Mucosa of rectum (tissue), 2 donors: ENCODE data around the gene AP3B1.

Source experiments
- H3K27ac ChIP-seq, 2 donors: one replicate each; pipeline ENCODE4 v1.7.0; 2013; ENCODE audit warnings: inconsistent platforms in 2 of 2, low read depth in 2 of 2, low read length in 2 of 2
- H3K27me3 ChIP-seq, 2 donors: one replicate each; pipeline ENCODE4 v1.7.0; 2013; ENCODE audit warnings: low read length in 2 of 2; ENCODE audit not compliant: control insufficient read depth in 2 of 2, insufficient read depth in 2 of 2
- H3K36me3 ChIP-seq, 2 donors: one replicate each; pipeline ENCODE4 v1.7.0; 2013; ENCODE audit warnings: low read length in 2 of 2; ENCODE audit not compliant: control insufficient read depth in 2 of 2, insufficient read depth in 2 of 2
- H3K4me1 ChIP-seq, 2 donors: one replicate each; pipeline ENCODE4 v1.7.0; 2013; ENCODE audit warnings: low read length in 2 of 2, mild to moderate bottlenecking in 1 of 2; ENCODE audit not compliant: control insufficient read depth in 2 of 2, insufficient read depth in 2 of 2
- H3K4me3 ChIP-seq, 2 donors: one replicate each; pipeline ENCODE4 v1.7.0; 2013; ENCODE audit warnings: low read length in 2 of 2
- H3K9ac ChIP-seq, 2 donors: one replicate each; pipeline ENCODE4 v1.7.0; 2013; ENCODE audit warnings: low read length in 2 of 2, low read depth in 1 of 2, mild to moderate bottlenecking in 1 of 2
- H3K9me3 ChIP-seq, 2 donors: one replicate each; pipeline ENCODE4 v1.7.0; 2013; ENCODE audit warnings: low read length in 2 of 2; ENCODE audit not compliant: control insufficient read depth in 2 of 2
- donor health status: healthy.
- donor health status: Normal muscosa, but diverticular disease.

The AP3B1 gene

DNA sequence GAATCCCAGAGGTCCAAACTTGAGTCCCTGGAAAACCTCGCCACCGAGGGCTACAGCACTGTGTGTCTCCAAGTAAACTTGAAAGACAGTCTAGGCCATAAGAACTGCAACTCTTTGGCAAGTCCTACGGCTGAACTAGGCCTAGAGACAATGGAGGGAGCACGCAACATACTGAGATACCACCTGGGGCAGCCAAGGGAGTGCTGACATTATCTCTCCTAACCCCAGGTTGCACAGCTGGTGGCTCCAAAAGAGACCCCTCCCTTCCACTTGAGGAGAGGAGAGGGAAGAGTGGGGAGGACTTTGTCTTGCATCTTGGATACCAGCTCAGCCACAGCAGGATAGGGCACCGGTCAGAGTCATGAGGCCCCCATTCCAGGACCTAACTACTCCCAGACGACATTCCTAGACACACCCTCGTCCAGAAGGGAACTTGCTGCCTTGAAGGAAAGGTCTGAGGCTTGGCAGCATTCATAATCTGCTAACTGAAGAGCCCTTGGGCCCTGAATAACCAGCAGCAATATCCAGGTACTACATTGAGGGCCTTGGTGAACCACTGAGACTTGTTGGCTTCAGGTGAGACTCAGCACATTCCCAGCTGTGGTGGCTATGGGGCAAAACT is 42.7 kb downstream of the AP3B1 start:
- Histone ChIP-seq H3K27me3 (no peaks in the 10 kb centered on the region), H3K36me3 (peaks cover 0 to 5% of the 10 kb centered on the region in 2 donors), H3K9me3 (no peaks in the 10 kb centered on the region), H3K4me3 (no peak overlapping the region), H3K4me1 (no peaks in the 10 kb centered on the region), H3K27ac (no peak overlapping the region), H3K9ac (no peak overlapping the region)

DNA sequence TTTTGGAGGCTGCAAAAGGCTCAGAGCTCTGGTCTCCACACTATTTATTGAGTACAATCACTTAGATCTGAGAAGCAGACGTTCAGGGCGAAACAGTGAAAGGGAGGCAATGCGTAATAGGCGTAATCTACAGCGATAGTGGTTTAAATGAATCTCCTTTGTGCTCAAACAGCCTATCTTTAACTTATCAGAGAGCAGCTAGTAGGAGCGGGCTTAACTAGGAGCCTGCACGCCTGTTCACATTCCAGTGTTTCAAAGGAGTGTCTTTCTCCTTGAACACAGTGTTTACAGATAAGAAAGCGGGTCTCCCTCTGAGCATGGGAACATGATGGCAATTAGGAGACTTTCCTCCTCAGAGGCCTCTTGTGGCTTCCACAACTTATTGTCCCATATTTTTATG is 49.4 kb downstream of the AP3B1 start:
- no peak overlapping the region for H3K4me3 ChIP-seq
- no peak overlapping the region for H3K9ac ChIP-seq
- peaks cover 0 to 2% of the 10 kb centered on the region in 2 donors for H3K36me3 ChIP-seq
- no peaks in the 10 kb centered on the region for H3K4me1 ChIP-seq
- H3K9me3 ChIP-seq: no peaks in the 10 kb centered on the region
- no peaks in the 10 kb centered on the region for H3K27me3 ChIP-seq
- no peak overlapping the region for H3K27ac ChIP-seq

DNA sequence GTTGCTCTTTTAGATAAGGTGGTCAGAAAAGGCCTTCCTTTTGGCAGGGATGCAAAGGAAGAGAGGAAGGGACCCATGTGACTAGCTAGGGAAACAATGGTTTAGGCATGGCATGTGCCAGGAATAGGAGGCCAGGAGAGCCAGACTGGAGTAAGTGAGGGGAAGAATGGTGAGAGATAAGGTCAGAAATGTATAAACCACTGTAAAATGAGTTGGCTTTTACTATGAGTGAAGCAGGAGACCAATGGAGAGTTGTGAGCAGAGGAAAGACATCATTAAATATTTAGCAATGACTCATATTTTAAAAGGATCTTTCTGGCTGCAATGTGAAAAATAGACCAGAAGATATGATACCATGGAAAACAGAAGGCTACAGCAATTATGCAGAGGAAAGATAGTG is 50.9 kb downstream of the AP3B1 start:
- Histone ChIP-seq H3K4me1 (no peaks in the 10 kb centered on the region), H3K36me3 (peaks cover 0 to 7% of the 10 kb centered on the region in 2 donors), H3K27ac (no peak overlapping the region), H3K9me3 (no peaks in the 10 kb centered on the region), H3K27me3 (no peaks in the 10 kb centered on the region), H3K4me3 (no peak overlapping the region), H3K9ac (no peak overlapping the region)

DNA sequence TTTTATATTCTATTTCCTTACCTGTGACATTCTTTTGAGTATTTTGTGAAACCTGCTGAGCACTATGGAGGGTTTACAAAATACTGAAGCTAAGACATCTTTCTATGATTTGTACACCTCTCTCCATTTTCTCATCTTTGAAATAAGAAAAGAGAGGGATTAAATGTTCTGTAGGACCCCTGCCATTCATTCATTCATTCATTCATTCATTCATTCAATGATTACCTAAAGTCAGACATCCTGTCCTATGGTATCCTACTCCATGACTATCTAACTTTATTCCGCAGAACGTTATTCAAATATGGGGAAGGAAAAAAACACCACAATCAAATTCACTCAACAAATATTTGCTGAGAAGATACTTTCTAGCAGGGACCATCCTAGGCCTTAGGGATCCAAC is 51.4 kb downstream of the AP3B1 start:
- H3K9me3 ChIP-seq: no peaks in the 10 kb centered on the region
- H3K4me1 ChIP-seq: no peaks in the 10 kb centered on the region
- H3K9ac ChIP-seq: no peak overlapping the region
- H3K36me3 ChIP-seq: peaks cover 0 to 7% of the 10 kb centered on the region in 2 donors
- no peak overlapping the region for H3K4me3 ChIP-seq
- H3K27ac ChIP-seq: no peak overlapping the region
- H3K27me3 ChIP-seq: no peaks in the 10 kb centered on the region

DNA sequence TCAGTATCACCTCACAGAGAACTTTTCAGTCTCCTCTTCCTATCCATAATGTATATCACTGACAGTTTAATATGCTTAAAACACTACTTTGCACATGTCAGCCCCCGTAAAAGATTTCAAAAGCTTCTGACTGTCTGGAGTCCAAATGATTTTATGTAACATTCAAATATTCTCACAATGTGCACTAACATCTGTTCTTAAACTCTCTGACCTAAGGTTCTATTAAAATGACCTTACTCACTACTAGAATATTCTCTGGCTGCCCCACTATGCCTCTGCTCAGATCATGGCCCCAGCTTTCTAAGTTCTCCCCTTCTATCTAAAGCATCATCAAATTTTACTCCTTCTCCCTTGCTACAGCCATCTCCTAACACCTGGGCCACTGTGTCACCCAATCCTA is 52.5 kb downstream of the AP3B1 start:
- H3K9me3 ChIP-seq: no peaks in the 10 kb centered on the region
- no peak overlapping the region for H3K9ac ChIP-seq
- H3K27me3 ChIP-seq: no peaks in the 10 kb centered on the region
- no peak overlapping the region for H3K4me3 ChIP-seq
- no peaks in the 10 kb centered on the region for H3K4me1 ChIP-seq
- H3K27ac ChIP-seq: no peak overlapping the region
- H3K36me3 ChIP-seq: peaks cover 4 to 7% of the 10 kb centered on the region in 2 donors

DNA sequence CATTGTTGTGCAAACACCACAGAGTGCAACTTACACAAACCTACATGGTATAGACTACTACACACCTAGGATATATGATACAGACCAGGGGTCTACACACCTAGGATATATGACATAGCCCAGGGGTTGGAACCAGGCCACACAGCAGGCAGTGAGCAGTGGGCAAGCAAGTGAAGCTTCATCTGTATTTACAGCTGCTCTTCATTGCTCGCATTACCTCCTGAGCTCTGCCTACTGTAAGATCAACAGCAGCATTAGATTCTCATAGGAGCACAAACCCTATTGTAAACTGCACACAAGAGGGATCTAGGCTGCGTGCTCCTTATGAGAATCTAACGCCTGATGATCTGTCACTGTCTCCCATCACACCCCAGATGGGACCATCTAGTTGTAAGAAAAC is 56.6 kb downstream of the AP3B1 start:
- Histone ChIP-seq H3K4me3 (no peak overlapping the region), H3K27ac (no peak overlapping the region), H3K4me1 (no peaks in the 10 kb centered on the region), H3K27me3 (no peaks in the 10 kb centered on the region), H3K9me3 (no peaks in the 10 kb centered on the region), H3K9ac (no peak overlapping the region), H3K36me3 (peaks cover 4 to 7% of the 10 kb centered on the region in 2 donors)

DNA sequence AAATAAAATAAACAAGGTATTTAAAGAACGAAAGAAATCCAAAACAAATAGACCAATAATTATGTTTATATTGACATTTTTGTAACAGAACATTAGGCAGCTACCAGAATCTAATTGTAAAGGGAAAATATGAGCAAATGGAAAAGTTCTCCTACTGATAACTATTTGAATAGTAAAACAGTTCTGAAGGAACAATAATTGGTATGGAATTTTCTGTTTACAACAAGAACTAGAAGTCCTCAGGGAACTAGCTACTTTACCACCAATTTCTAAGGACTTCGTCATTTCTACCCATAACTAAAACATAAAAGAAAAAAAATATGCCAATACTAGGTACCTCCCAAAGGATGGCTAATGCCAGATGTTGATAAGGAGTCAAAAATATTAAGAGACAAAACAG is 58.5 kb downstream of the AP3B1 start:
- no peak overlapping the region for H3K27ac ChIP-seq
- no peak overlapping the region for H3K9ac ChIP-seq
- peaks cover 4 to 7% of the 10 kb centered on the region in 2 donors for H3K36me3 ChIP-seq
- H3K9me3 ChIP-seq: no peaks in the 10 kb centered on the region
- no peaks in the 10 kb centered on the region for H3K4me1 ChIP-seq
- no peaks in the 10 kb centered on the region for H3K27me3 ChIP-seq
- no peak overlapping the region for H3K4me3 ChIP-seq

DNA sequence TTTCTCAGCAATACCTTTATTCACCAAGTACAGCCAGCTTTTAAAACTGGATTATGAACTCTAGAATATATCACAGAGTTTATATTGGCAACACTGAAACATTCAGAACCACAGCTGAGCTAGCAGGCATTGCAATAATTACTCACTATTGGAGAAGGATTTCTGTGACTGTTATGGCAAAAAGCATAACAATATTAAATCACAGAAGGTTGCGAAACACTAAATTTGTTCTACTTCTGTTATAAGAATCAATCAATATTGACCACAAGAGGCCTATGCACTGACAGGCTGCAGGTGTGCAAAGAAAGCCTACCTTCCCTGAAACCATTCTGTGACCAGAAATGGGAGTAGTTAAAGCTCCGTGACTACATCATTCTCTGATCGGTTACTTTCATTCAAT is 59.2 kb downstream of the AP3B1 start:
- Histone ChIP-seq H3K9me3 (no peaks in the 10 kb centered on the region), H3K27me3 (no peaks in the 10 kb centered on the region), H3K4me1 (no peaks in the 10 kb centered on the region), H3K4me3 (no peak overlapping the region), H3K36me3 (peaks cover 4 to 7% of the 10 kb centered on the region in 2 donors), H3K9ac (no peak overlapping the region), H3K27ac (no peak overlapping the region)

DNA sequence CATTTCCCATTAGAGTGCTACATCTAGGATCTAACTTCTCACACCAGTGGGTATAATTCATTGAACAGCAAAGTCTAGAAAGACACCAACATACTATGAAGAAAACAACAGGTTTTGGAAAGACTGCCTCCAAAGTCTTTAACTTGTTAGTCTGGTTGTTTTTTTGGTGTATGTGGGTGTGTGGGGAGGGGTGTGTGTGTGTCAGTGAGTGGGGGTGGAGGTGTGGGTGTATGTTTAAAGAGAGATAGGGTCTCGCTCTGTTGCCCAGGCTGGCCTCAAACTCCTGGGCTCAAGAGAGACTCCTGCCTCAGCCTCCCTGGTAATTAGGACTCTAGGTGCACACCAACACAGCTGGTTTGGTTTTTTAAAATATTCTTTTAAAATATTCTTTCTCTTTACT is 59.7 kb downstream of the AP3B1 start:
- peaks cover 2 to 4% of the 10 kb centered on the region in 2 donors for H3K36me3 ChIP-seq
- no peaks in the 10 kb centered on the region for H3K9me3 ChIP-seq
- no peak overlapping the region for H3K27ac ChIP-seq
- H3K4me1 ChIP-seq: no peaks in the 10 kb centered on the region
- no peaks in the 10 kb centered on the region for H3K27me3 ChIP-seq
- no peak overlapping the region for H3K4me3 ChIP-seq
- no peak overlapping the region for H3K9ac ChIP-seq

DNA sequence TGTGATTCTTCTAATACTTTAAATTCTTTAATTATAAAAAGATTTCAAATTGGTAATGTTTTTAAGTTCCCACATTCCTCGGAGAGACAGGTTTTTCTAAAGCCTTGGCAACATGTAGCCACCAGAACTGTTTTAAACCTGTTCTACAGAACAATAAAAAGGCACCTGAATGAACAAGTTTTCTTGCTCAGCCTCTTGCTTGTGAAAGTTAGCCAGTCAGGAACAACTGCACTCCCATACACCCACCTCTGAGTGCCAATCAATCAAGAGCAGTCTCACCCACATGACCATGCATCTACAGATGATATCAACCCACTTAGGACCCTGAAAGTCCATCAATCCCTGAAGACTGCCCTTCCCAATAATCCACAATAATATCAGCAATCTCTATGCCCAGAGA is 62.3 kb downstream of the AP3B1 start:
- no peak overlapping the region for H3K27ac ChIP-seq
- no peaks in the 10 kb centered on the region for H3K9me3 ChIP-seq
- H3K4me1 ChIP-seq: no peaks in the 10 kb centered on the region
- H3K4me3 ChIP-seq: no peak overlapping the region
- H3K9ac ChIP-seq: no peak overlapping the region
- no peaks in the 10 kb centered on the region for H3K27me3 ChIP-seq
- H3K36me3 ChIP-seq: no peaks in the 10 kb centered on the region

DNA sequence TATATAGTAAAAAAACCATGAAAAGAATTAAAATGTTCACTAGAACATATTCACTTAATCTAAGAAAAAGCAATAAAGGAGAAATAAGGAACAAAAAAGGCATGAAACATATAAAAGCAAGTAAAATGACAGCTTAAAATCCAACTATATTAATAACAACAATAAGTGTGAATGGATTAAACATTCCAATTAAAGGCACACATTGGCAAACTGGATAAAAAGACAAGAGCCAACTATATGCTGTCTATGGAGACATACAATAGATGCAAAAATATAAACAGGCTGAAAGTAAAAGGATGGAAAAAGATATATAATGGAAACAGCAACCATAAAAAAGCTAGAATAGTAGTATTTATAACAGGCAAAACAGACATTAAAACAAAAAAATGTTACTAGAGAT is 70.1 kb downstream of the AP3B1 start:
- H3K4me1 ChIP-seq: no peaks in the 10 kb centered on the region
- no peaks in the 10 kb centered on the region for H3K27me3 ChIP-seq
- peaks cover 7 to 10% of the 10 kb centered on the region in 2 donors for H3K36me3 ChIP-seq
- H3K27ac ChIP-seq: no peak overlapping the region
- no peak overlapping the region for H3K4me3 ChIP-seq
- no peak overlapping the region for H3K9ac ChIP-seq
- no peaks in the 10 kb centered on the region for H3K9me3 ChIP-seq
